Endothelial cell of umbilical vein (primary cell): ENCODE results near the gene CPA1. TPM values are rescaled to one million over a fixed set of nuclear protein-coding genes. Genes with fewer than 3 reads are reported as not detected.

Source experiments
- BruUV-seq: library from RNA; stranded (reverse); fragments of 400-500 nt; replicated peaks from 2 replicates; lab custom pipeline; 2021; lab: Mats Ljungman, UMichigan
- CTCF ChIA-PET: fragments of 300-600, 350-600 bp; sonication (Branson Sonifier 250); formaldehyde crosslinking; loops from one replicate; lab custom pipeline; 2021; ENCODE audit warnings: antibody characterized with exemption, inconsistent platforms; lab: Charles Lee
- POLR2A ChIA-PET: fragments of 300-600, 350-600 bp; sonication (Branson Sonifier 250); formaldehyde crosslinking; loops from one replicate; lab custom pipeline; 2021; ENCODE audit warnings: antibody characterized with exemption, inconsistent platforms; lab: Charles Lee
- DNase-seq: peaks from one replicate; pipeline ENCODE4 v3.0.0-alpha.2; 2011; ENCODE audit warnings: low read depth, low spot score
- FAIRE-seq: peaks from 2 replicates; lab custom pipeline; 2011; peaks lifted over from hg19 to GRCh38; lab: Jason Lieb, UNC
- H2AFZ ChIP-seq: 2 replicates; pipeline ENCODE4 v1.6.0; 2012; ENCODE audit warnings: low read depth, low read length, control low read depth, inconsistent platforms
- H3K27ac ChIP-seq: 2 replicates; pipeline ENCODE4 v1.5.1; 2011; ENCODE audit warnings: low read depth, mild to moderate bottlenecking, control low read depth, low read length, moderate library complexity; ENCODE audit not compliant: insufficient read depth
- H3K27me3 ChIP-seq, 2 experiments: 2 replicates each; pipeline versions ENCODE4 v1.6.0 to v1.6.1; 2011; ENCODE audit warnings: low read length in 2 of 2, mixed read lengths in 1 of 2; ENCODE audit not compliant: control insufficient read depth in 2 of 2, insufficient read depth in 2 of 2
- H3K36me3 ChIP-seq, 2 experiments: 2 replicates in 1 of 2; 3 replicates in 1 of 2; pipeline ENCODE4 v1.5.1; 2011; ENCODE audit warnings: low read length in 2 of 2, mild to moderate bottlenecking in 1 of 2, moderate library complexity in 1 of 2; ENCODE audit not compliant: control insufficient read depth in 2 of 2, insufficient read depth in 2 of 2; ENCODE audit errors: extremely low read depth in 1 of 2
- H3K4me1 ChIP-seq: 3 replicates; pipeline ENCODE4 v1.5.1; 2011; ENCODE audit warnings: mild to moderate bottlenecking, low read length; ENCODE audit not compliant: control insufficient read depth, insufficient read depth; ENCODE audit errors: extremely low read depth
- H3K4me2 ChIP-seq: 2 replicates; pipeline ENCODE4 v1.6.1; 2011; ENCODE audit warnings: low read length, control low read depth, mixed read lengths; ENCODE audit not compliant: insufficient read depth
- H3K4me3 ChIP-seq, 3 experiments: fragments of 200-600 bp in 1 of 3; sonication (generic), shearing (Covaris generic) in 1 of 3; replicated peaks in 1 of 3; 2 replicates each; pipeline ENCODE4 v1.5.1; 2011 to 2016; ENCODE audit warnings: control low read depth in 3 of 3, low read length in 3 of 3, mild to moderate bottlenecking in 2 of 3, inconsistent platforms in 1 of 3, low read depth in 1 of 3, moderate library complexity in 1 of 3; ENCODE audit not compliant: insufficient read depth in 1 of 3
- H3K79me2 ChIP-seq: 2 replicates; pipeline ENCODE4 v1.6.0; 2012; ENCODE audit warnings: low read length, inconsistent platforms; ENCODE audit not compliant: control insufficient read depth, insufficient read depth
- H3K9ac ChIP-seq: replicated peaks from 2 replicates; pipeline ENCODE3; 2011; ENCODE audit warnings: low read length, control low read depth; ENCODE audit not compliant: insufficient read depth; ENCODE audit errors: extremely low read depth
- H3K9me1 ChIP-seq: replicated peaks from 3 replicates; pipeline ENCODE4 v1.6.0; 2011; ENCODE audit warnings: mild to moderate bottlenecking, low read length; ENCODE audit not compliant: control insufficient read depth, insufficient read depth; ENCODE audit errors: extremely low read depth
- H3K9me3 ChIP-seq: replicated peaks from 2 replicates; pipeline ENCODE4 v1.5.1; 2012; ENCODE audit warnings: low read length, inconsistent platforms; ENCODE audit not compliant: control insufficient read depth, insufficient read depth
- H4K20me1 ChIP-seq: replicated peaks from 2 replicates; pipeline ENCODE3; 2011; ENCODE audit warnings: mild to moderate bottlenecking, low read length; ENCODE audit not compliant: control insufficient read depth, insufficient read depth; ENCODE audit errors: extremely low read depth
- EZH2 ChIP-seq: IDR thresholded peaks from 2 replicates; pipeline ENCODE4 v1.6.1; 2012; ENCODE audit warnings: borderline replicate concordance, low read depth, mild to moderate bottlenecking, moderate library complexity, low read length, inconsistent platforms; ENCODE audit not compliant: severe bottlenecking
- FOS ChIP-seq: IDR thresholded peaks from 2 replicates; pipeline ENCODE4 v1.6.1; 2011; ENCODE audit warnings: mild to moderate bottlenecking, low read length, moderate library complexity, borderline replicate concordance; ENCODE audit not compliant: insufficient read depth
- GATA2 ChIP-seq: IDR thresholded peaks from 2 replicates; pipeline ENCODE4 v1.7.0; 2011; ENCODE audit warnings: low read depth, mild to moderate bottlenecking, moderate library complexity, mixed read lengths, low read length; ENCODE audit not compliant: insufficient read length, insufficient read depth
- JUN ChIP-seq: IDR thresholded peaks from 2 replicates; pipeline ENCODE4 v1.6.1; 2011; ENCODE audit warnings: borderline replicate concordance, low read depth; ENCODE audit not compliant: insufficient read length, insufficient read depth
- MYC ChIP-seq: IDR thresholded peaks from one replicate; pipeline ENCODE4 v1.6.1; 2011; ENCODE audit warnings: mild to moderate bottlenecking, low read depth, low read length
- POLR2A ChIP-seq: IDR thresholded peaks from 2 replicates; pipeline ENCODE4 v1.6.1; 2012; ENCODE audit warnings: low read depth, mild to moderate bottlenecking, control low read depth, low read length
- POLR2AphosphoS5 ChIP-seq: IDR thresholded peaks from 2 replicates; pipeline ENCODE4 v1.6.1; 2012; ENCODE audit warnings: low read depth, mild to moderate bottlenecking, control low read depth, low read length, moderate library complexity; ENCODE audit not compliant: insufficient read depth
- dilution Hi-C: fragments of 300-500 bp; cut with MboI; formaldehyde crosslinking; loops from one replicate; pipeline ENCODE4 v1.15.0; 2019; ENCODE audit warnings: low sequenced_read_pairs; ENCODE audit not compliant: extremely low pct_ligation_motif_present
- intact Hi-C: fragments of 100-400 bp; cut with micrococcal nuclease; formaldehyde crosslinking; loops from one replicate; pipeline ENCODE4 v1.10.0; 2022
- polyA plus RNA-seq, 4 experiments: library from polyadenylated mRNA; depleted of rRNA in 3 of 4; stranded (reverse) in 3 of 4; unstranded in 1 of 4; fragments of >200 nt; gene quantifications; 2 replicates each; pipeline versions ENCODE4 v1.2.1 to v1.2.3, GENCODE V29; 2011 to 2012; ENCODE audit warnings: missing spikeins in 1 of 4
- total RNA-seq: library from RNA; stranded (reverse); gene quantifications from 2 replicates; pipeline ENCODE4 v1.2.3, GENCODE V29; 2021
- TF ChIP-seq, protein P1 (sequence below), 2 donors: IDR thresholded peaks; 1 replicate in 1 of 2; 2 replicates in 1 of 2; pipeline ENCODE4 v1.5.1; 2011; ENCODE audit warnings: low read length in 2 of 2, mild to moderate bottlenecking in 2 of 2, moderate library complexity in 2 of 2, control low read depth in 1 of 2, inconsistent platforms in 1 of 2, low read depth in 1 of 2; ENCODE audit not compliant: insufficient read depth in 1 of 2; ENCODE audit errors: extremely low read depth in 1 of 2
- TF ChIP-seq, protein P2 (sequence below): IDR thresholded peaks from 2 replicates; pipeline ENCODE4 v1.6.1; 2011; ENCODE audit not compliant: insufficient read depth, insufficient read length

Gene CPA1
- total and polyA plus RNA-seq, 2 donors (not counting 3 experiments of a cell fraction or from before 2014, with no cell fraction given) = not detected

DNA sequence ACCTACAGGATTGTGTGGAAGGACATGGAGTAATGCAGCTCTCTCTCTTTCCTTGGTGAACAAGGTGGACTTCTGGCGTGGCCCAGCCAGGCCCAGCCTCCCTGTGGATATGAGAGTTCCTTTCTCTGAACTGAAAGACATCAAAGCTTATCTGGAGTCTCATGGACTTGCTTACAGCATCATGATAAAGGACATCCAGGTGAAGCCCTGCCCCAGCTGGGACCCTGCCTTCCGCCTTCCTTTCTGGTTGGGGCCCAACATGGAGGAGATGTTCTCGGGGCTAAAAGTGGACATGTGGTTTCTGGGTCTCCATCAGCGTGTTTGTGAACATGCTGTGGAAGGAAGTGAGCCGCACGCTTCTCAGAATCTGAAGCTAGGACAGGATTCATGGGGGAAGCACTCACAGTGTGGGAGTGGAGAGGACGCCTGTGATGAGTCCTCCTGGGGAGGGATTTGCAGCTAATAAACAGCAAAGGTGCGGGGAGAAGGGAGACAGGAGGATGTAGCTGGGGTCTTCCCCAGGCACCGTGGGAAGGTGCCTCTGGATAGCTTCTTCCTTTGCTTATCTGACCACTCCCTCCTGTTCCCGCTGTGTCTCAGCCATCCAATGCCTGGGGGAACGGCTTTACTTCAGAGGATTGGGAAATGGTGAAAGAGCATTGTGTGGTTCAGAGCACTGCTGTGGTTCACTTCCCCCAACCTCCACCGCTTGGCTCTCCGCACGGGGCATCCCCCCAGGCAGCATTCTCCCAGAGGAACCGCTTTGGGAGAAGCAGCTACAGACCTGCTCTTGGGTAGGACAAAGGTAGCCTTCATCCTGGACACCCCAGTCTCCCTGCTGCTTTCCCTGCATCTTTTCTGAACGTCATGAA, 30.1 kb upstream of the CPA1 start:
- intact Hi-C loops (no loop called here), dilution Hi-C loops (no loop called here)
- H3K9ac ChIP-seq = no peak overlapping the region
- H3K79me2 ChIP-seq = no peaks in the 10 kb centered on the region
- CTCF ChIA-PET = no interaction called here
- no peaks in the 10 kb centered on the region for H3K36me3 ChIP-seq
- no TSS peak for BruUV-seq
- no peaks in the 10 kb centered on the region for H4K20me1 ChIP-seq
- no peaks in the 10 kb centered on the region for H3K9me1 ChIP-seq
- H3K4me3 ChIP-seq = no peak overlapping the region
- H3K9me3 ChIP-seq = no peaks in the 10 kb centered on the region
- no peak overlapping the region for H3K27ac ChIP-seq
- no peaks in the 10 kb centered on the region for H3K4me1 ChIP-seq
- no peak for DNase-seq
- TF ChIP-seq FOS (no peak), POLR2AphosphoS5 (no peak), MYC (no peak), POLR2A (no peak), GATA2 (no peak), JUN (no peak), EZH2 (no peak)
- TF ChIP-seq, protein P1, sequence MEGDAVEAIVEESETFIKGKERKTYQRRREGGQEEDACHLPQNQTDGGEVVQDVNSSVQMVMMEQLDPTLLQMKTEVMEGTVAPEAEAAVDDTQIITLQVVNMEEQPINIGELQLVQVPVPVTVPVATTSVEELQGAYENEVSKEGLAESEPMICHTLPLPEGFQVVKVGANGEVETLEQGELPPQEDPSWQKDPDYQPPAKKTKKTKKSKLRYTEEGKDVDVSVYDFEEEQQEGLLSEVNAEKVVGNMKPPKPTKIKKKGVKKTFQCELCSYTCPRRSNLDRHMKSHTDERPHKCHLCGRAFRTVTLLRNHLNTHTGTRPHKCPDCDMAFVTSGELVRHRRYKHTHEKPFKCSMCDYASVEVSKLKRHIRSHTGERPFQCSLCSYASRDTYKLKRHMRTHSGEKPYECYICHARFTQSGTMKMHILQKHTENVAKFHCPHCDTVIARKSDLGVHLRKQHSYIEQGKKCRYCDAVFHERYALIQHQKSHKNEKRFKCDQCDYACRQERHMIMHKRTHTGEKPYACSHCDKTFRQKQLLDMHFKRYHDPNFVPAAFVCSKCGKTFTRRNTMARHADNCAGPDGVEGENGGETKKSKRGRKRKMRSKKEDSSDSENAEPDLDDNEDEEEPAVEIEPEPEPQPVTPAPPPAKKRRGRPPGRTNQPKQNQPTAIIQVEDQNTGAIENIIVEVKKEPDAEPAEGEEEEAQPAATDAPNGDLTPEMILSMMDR (IDR thresholded peaks at IDR 0.05; ENCODE audit: extremely low read depth in 1 of 2, insufficient read depth in 1 of 2, low read depth in 1 of 2, low read length in 2 of 2) = no peak
- TF ChIP-seq, protein P2, sequence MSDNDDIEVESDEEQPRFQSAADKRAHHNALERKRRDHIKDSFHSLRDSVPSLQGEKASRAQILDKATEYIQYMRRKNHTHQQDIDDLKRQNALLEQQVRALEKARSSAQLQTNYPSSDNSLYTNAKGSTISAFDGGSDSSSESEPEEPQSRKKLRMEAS = no peak
- POLR2A ChIA-PET = no interaction called here
- no peak overlapping the region for H3K4me2 ChIP-seq
- H3K27me3 ChIP-seq = no peaks in the 10 kb centered on the region
- FAIRE-seq = no peak
- no peak overlapping the region for H2AFZ ChIP-seq
